OCI-LY1 (cell line): ENCODE results near the gene FGFR2.

ENCODE experiments used
- H2AFZ ChIP-seq: fragments of 200-600 bp; sonication (generic), shearing (Covaris generic); 2 replicates; pipeline ENCODE4 v1.6.0; 2014; ENCODE audit warnings: antibody characterized with exemption, mild to moderate bottlenecking, low read length
- H3F3A ChIP-seq: fragments of 200-600 bp; sonication (generic), shearing (Covaris generic); 2 replicates; pipeline ENCODE4 v1.6.0; 2014; ENCODE audit warnings: mild to moderate bottlenecking, antibody characterized with exemption, low read length, moderate library complexity; ENCODE audit not compliant: insufficient read depth
- H3K27ac ChIP-seq: fragments of 200-600 bp; sonication (generic); 2 replicates; pipeline ENCODE4 v1.5.1; 2014; ENCODE audit warnings: low read length, mixed run types, mild to moderate bottlenecking, low read depth; ENCODE audit not compliant: poor library complexity, severe bottlenecking
- H3K27me3 ChIP-seq: fragments of 200-600 bp; sonication (generic); 2 replicates; pipeline ENCODE4 v1.6.0; 2014; ENCODE audit warnings: antibody characterized with exemption, mild to moderate bottlenecking, low read length, moderate library complexity; ENCODE audit not compliant: insufficient read depth
- H3K36me3 ChIP-seq: fragments of 200-600 bp; sonication (generic); 2 replicates; pipeline ENCODE4 v1.6.1; 2014; ENCODE audit warnings: mild to moderate bottlenecking, antibody characterized with exemption, low read length, moderate library complexity, mixed read lengths; ENCODE audit not compliant: insufficient read depth
- H3K4me1 ChIP-seq: fragments of 200-600 bp; sonication (generic); 2 replicates; pipeline ENCODE4 v1.5.1; 2014; ENCODE audit warnings: mild to moderate bottlenecking, low read length, moderate library complexity; ENCODE audit not compliant: insufficient read depth, severe bottlenecking
- H3K4me2 ChIP-seq: fragments of 200-600 bp; sonication (generic), shearing (Covaris generic); 2 replicates; pipeline ENCODE4 v1.6.1; 2014; ENCODE audit warnings: low read length
- H3K4me3 ChIP-seq: fragments of 200-600 bp; sonication (generic); 2 replicates; pipeline ENCODE4 v1.5.1; 2014; ENCODE audit warnings: low read length, low read depth, mild to moderate bottlenecking, mixed read lengths; ENCODE audit not compliant: poor library complexity, severe bottlenecking
- H3K79me2 ChIP-seq: fragments of 200-600 bp; shearing (Covaris generic); 2 replicates; pipeline ENCODE4 v1.6.1; 2016; ENCODE audit warnings: mixed run types, low read length, mixed read lengths; ENCODE audit not compliant: insufficient read depth
- H3K9ac ChIP-seq: fragments of 200-600 bp; sonication (generic), shearing (Covaris generic); 2 replicates; pipeline ENCODE4 v1.6.1; 2014; ENCODE audit warnings: mild to moderate bottlenecking, low read length, mixed read lengths
- H3K9me2 ChIP-seq: fragments of 200-600 bp; sonication (generic), shearing (Covaris generic); 2 replicates; pipeline ENCODE4 v1.6.1; 2014; ENCODE audit warnings: low read depth, mild to moderate bottlenecking, low read length, mixed read lengths
- H3K9me3 ChIP-seq: fragments of 200-600 bp; shearing (Covaris generic); 2 replicates; pipeline ENCODE4 v1.6.1; 2014; ENCODE audit warnings: low read length, mixed read lengths
- H4K20me1 ChIP-seq: fragments of 200-600 bp; sonication (generic), shearing (Covaris generic); 2 replicates; pipeline ENCODE4 v1.6.0; 2016; ENCODE audit warnings: mild to moderate bottlenecking, low read length; ENCODE audit not compliant: insufficient read depth
- EZH2 ChIP-seq: fragments of 200-600 bp; sonication (generic), shearing (Covaris generic); IDR thresholded peaks from 2 replicates; pipeline ENCODE4 v1.8.0; 2017; ENCODE audit warnings: borderline replicate concordance, mixed run types, mild to moderate bottlenecking, antibody characterized with exemption, low read length, moderate library complexity, mixed read lengths
- TF ChIP-seq, protein P1 (sequence below): fragments of 200-600 bp; sonication (generic), shearing (Covaris generic); IDR thresholded peaks from 2 replicates; pipeline ENCODE4 v1.5.1; 2017; ENCODE audit warnings: mild to moderate bottlenecking, antibody characterized with exemption, low read length, moderate library complexity, mixed read lengths

FGFR2 gene

DNA sequence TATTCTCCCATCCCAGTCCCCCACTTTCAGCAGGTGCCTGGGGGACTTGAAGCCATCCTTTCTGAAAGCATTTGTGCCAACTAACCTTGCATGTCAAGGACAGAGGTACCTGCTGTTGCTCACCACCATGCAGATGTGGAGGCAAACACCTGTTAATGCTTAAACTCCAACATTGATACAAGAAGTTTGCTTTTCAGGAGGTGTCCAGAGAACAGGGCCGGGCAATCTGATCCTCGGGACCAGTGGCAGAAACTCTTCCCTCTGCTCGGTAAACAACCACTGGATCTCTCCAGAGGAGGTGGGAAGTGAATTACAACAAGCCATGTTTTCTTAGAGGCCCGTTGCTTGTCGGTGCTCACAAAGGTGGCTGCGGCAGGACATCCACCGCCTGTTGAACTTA lies 54.7 kb downstream of the FGFR2 start:
- H3K9me3 ChIP-seq, result no peaks in the 10 kb centered on the region
- no peak overlapping the region for H2AFZ ChIP-seq
- no peaks in the 10 kb centered on the region for H4K20me1 ChIP-seq
- no peak overlapping the region for H3K27ac ChIP-seq
- H3K27me3 ChIP-seq, result no peaks in the 10 kb centered on the region; the same call in 1 of the 2 replicates
- H3K4me1 ChIP-seq, result no peaks in the 10 kb centered on the region
- H3F3A ChIP-seq, result no peaks in the 10 kb centered on the region
- H3K9me2 ChIP-seq, result no peaks in the 10 kb centered on the region
- no peaks in the 10 kb centered on the region for H3K79me2 ChIP-seq
- H3K36me3 ChIP-seq, result no peaks in the 10 kb centered on the region
- no peak overlapping the region for H3K4me3 ChIP-seq
- H3K4me2 ChIP-seq, result no peak overlapping the region
- TF ChIP-seq, protein P1, sequence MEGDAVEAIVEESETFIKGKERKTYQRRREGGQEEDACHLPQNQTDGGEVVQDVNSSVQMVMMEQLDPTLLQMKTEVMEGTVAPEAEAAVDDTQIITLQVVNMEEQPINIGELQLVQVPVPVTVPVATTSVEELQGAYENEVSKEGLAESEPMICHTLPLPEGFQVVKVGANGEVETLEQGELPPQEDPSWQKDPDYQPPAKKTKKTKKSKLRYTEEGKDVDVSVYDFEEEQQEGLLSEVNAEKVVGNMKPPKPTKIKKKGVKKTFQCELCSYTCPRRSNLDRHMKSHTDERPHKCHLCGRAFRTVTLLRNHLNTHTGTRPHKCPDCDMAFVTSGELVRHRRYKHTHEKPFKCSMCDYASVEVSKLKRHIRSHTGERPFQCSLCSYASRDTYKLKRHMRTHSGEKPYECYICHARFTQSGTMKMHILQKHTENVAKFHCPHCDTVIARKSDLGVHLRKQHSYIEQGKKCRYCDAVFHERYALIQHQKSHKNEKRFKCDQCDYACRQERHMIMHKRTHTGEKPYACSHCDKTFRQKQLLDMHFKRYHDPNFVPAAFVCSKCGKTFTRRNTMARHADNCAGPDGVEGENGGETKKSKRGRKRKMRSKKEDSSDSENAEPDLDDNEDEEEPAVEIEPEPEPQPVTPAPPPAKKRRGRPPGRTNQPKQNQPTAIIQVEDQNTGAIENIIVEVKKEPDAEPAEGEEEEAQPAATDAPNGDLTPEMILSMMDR, result no peak
- no peak overlapping the region for H3K9ac ChIP-seq

DNA sequence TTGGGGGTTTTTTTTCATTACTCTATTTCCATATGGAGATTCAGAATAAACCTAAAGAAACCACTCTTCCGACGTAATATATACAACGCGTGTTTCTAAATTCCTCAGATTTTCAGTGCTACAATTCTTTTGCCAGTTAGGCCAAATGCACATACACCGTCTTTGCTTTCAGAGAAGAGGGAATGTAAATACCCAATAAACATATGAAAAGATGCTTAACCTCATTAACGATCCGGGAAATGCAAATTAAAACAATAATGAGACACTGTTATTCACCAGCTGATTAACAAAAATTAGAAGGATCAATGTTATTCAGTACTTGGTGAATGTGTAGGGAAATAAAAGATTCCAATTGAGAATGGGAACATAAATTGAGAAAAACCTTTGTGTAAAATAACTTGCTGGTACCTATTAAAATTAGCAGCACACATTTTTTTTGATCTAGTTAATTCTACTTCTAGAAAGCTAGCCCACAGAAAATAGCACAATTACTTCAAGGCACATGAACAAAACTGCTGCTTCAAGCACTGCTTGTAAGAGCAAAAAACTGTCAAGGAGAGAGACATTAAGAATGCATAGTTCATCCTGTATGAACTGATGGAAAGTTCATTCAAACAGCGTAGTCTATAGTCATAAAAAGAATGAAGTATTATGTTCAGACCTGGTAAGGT lies 56.7 kb downstream of the FGFR2 start:
- no peak overlapping the region for H3K4me3 ChIP-seq
- no peaks in the 10 kb centered on the region for H4K20me1 ChIP-seq
- no peak overlapping the region for H2AFZ ChIP-seq
- H3K36me3 ChIP-seq, result no peaks in the 10 kb centered on the region
- H3K27ac ChIP-seq, result no peak overlapping the region
- no peaks in the 10 kb centered on the region for H3F3A ChIP-seq
- H3K9me2 ChIP-seq, result no peaks in the 10 kb centered on the region
- no peaks in the 10 kb centered on the region for H3K9me3 ChIP-seq
- H3K4me2 ChIP-seq, result no peak overlapping the region
- H3K9ac ChIP-seq, result no peak overlapping the region
- H3K4me1 ChIP-seq, result no peaks in the 10 kb centered on the region
- TF ChIP-seq EZH2, result no peak
- TF ChIP-seq, protein P1, result no peak
- H3K27me3 ChIP-seq, result peaks cover under 1% of the 10 kb centered on the region; the same call in 1 of the 2 replicates
- H3K79me2 ChIP-seq, result no peaks in the 10 kb centered on the region

DNA sequence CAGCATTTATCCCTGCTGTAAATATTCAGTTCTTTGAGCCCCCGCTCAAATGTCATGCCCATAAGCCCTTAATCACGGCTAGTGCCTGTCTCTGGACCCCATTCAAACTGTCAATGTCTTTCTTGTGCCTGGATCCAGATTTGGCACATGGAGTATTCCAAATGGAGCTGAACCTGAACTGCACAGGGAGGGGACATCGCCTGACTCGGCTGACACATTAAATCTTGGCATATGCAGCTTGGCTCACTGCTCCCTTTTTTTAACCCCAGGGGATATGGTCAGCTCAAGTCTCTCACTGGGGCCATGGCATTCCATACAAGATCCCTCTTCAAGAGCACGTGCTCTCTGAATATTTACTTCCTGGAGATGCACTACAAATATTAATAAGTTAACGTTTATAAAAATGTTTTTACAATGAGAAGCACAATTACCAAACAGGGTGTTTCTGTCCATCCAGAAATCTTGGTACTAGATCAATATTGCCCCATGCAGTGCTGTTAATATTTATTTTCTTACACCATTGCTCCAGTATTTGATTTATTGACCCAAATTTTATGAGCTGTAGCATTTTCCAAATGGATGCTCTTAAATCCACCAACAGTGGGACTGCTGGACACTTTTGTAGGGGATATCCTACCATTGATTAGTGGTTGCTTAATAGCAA lies 57.4 kb downstream of the FGFR2 start:
- no peaks in the 10 kb centered on the region for H3K9me3 ChIP-seq
- H3K4me1 ChIP-seq, result no peaks in the 10 kb centered on the region
- no peaks in the 10 kb centered on the region for H3F3A ChIP-seq
- peaks cover 4% of the 10 kb centered on the region; the same call in 1 of the 2 replicates for H3K27me3 ChIP-seq
- H3K9me2 ChIP-seq, result no peaks in the 10 kb centered on the region
- H3K4me2 ChIP-seq, result no peak overlapping the region
- H2AFZ ChIP-seq, result no peak overlapping the region
- H3K4me3 ChIP-seq, result no peak overlapping the region
- no peaks in the 10 kb centered on the region for H3K79me2 ChIP-seq
- H3K27ac ChIP-seq, result no peak overlapping the region
- H4K20me1 ChIP-seq, result no peaks in the 10 kb centered on the region
- TF ChIP-seq, protein P1, result no peak
- no peak for TF ChIP-seq EZH2
- no peak overlapping the region for H3K9ac ChIP-seq
- no peaks in the 10 kb centered on the region for H3K36me3 ChIP-seq
